HG03354 (cell line): ENCODE results near the gene TMEM108.
A peak's percentile ranks its signal among the peaks of the same experiment; 100 is the strongest.

Experiments used
- ATAC-seq: cut with Tn5 transposase; IDR thresholded peaks from one replicate; pipeline ENCODE4 v1.9.1; 2021; ENCODE audit warnings: mild to moderate bottlenecking; ENCODE audit not compliant: unreplicated experiment, poor library complexity, severe bottlenecking

The TMEM108 gene

GRCh38 chr3:133264920-133265319, 226.7 kb downstream of the TMEM108 start:
- no peak for ATAC-seq

- no peak for ATAC-seq
Measured at GRCh38 chr3:133268726-133269134, 230.5 kb downstream of the TMEM108 start.

GRCh38 chr3:133269393-133269792, 231.2 kb downstream of the TMEM108 start:
- ATAC-seq: no peak

GRCh38 chr3:133270631-133271030, 232.4 kb downstream of the TMEM108 start:
- ATAC-seq: no peak

GRCh38 chr3:133271042-133271441, 232.9 kb downstream of the TMEM108 start:
- no peak for ATAC-seq

GRCh38 chr3:133271539-133271938, 233.3 kb downstream of the TMEM108 start:
- ATAC-seq: no peak

- no peak for ATAC-seq
Measured at GRCh38 chr3:133273346-133273745, 235.2 kb downstream of the TMEM108 start.

GRCh38 chr3:133274477-133274876, 236.3 kb downstream of the TMEM108 start:
- ATAC-seq: no peak

- ATAC-seq: no peak
Measured at GRCh38 chr3:133276594-133276993, 238.4 kb downstream of the TMEM108 start.

GRCh38 chr3:133277813-133278212, 239.6 kb downstream of the TMEM108 start:
- ATAC-seq: no peak

GRCh38 chr3:133278260-133279043, 240.3 kb downstream of the TMEM108 start:
- no peak for ATAC-seq

GRCh38 chr3:133280586-133280985, 242.4 kb downstream of the TMEM108 start:
- ATAC-seq: no peak

- ATAC-seq: no peak
Measured at GRCh38 chr3:133282236-133282635, 244.0 kb downstream of the TMEM108 start.

GRCh38 chr3:133283958-133284807, 246.0 kb downstream of the TMEM108 start:
- no peak for ATAC-seq

GRCh38 chr3:133289322-133289721, 251.1 kb downstream of the TMEM108 start:
- ATAC-seq: no peak

- no peak for ATAC-seq
Measured at GRCh38 chr3:133292296-133292695, 254.1 kb downstream of the TMEM108 start.

GRCh38 chr3:133293397-133294110, 255.4 kb downstream of the TMEM108 start:
- no peak for ATAC-seq

GRCh38 chr3:133294253-133294652, 256.1 kb downstream of the TMEM108 start:
- ATAC-seq: no peak

- ATAC-seq: peak; percentile 61
Measured at GRCh38 chr3:133295199-133295901, 257.2 kb downstream of the TMEM108 start.
